HG03064 (cell line): ENCODE measurements around the gene C14orf180.

Experiments
- ATAC-seq: cut with Tn5 transposase; IDR thresholded peaks from one replicate; pipeline ENCODE4 v1.9.1; 2021; ENCODE audit warnings: low read depth; ENCODE audit not compliant: unreplicated experiment

C14orf180 gene

DNA sequence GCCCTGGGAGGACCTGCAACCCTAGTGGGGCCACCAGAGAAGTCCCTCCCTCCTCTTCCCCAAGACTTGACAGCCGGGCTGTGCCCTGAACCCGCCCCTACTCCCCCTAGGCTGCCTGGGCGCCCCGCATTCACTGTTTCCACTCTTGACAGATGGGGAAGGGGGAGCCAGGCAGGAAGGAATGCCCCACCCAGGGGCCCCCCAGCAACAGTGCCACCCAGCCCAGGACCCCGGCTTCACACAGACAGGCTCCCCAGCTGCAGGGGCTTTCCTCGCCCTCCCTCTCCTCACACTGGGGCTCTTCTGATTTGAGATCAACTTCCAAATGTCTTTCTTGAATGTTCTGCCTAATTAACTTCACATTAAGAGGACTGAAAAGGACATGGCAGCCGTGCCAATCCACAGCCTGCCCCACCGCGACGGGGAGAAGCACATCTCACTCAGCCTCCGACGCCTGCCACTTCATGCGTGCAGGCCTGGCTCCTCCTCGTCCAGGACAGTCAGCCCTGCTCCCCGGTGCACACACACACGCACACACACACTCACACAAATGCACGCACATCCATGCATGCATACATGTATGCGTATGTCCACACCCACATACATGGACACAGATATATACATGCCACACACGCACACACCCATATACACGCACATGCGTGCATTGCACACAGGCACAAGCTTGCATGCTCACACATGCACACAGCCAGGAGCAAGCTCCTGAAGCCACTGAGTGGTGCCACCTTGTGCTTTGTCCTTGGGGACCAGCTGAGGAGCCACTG is 19.6 kb upstream of the C14orf180 start:
- ATAC-seq, result no peak

DNA sequence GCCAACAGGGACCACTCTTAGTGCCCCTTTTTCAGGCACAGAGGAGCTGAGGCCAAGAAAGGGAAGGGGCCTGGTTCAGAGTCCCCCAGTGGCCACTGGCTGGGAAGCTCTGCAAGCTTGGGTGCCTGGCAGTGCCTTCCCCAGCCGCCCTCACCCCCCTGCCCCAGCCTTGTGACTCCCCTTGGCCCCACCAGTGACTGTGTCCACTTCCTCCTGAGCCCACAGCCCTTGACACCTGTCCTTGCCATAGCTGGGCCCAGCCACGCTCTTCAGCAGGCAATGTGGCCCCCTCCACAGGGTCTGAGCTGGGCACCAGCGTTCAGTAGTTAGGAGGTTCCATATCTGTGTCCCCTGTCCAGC is 19.0 kb upstream of the C14orf180 start:
- ATAC-seq, result no peak

DNA sequence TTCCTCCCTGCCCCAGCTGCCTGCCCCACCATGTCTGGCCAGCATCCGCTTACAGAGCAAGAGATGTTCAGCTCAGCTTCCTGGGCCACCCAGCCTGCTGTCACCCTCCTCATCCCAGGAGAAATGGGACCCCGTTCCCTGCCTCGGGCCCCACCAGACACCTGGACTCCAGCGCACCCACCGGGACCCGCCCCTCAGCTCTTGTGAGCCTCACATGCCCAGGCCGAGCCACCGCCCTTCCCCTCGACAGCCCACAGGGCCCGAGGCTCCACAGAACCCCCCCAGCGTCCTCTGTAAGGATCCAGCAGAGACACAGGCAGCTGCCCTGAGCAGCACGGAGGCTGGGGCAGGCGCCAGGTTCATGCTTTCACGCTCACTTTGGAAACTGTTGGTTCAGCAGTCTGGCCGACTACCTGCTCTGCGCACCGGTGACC is 18.4 kb upstream of the C14orf180 start:
- ATAC-seq, result no peak

- no peak for ATAC-seq
Observed at GRCh38 chr14:104561632-104562495, 17.7 kb upstream of the C14orf180 start.

- ATAC-seq, result no peak
Observed at GRCh38 chr14:104562606-104563005, 17.0 kb upstream of the C14orf180 start.

GRCh38 chr14:104563191-104563741 is 16.3 kb upstream of the C14orf180 start:
- no peak for ATAC-seq

GRCh38 chr14:104563742-104564615 is 15.6 kb upstream of the C14orf180 start:
- no peak for ATAC-seq

- no peak for ATAC-seq
Observed at GRCh38 chr14:104564744-104565679, 14.6 kb upstream of the C14orf180 start.

DNA sequence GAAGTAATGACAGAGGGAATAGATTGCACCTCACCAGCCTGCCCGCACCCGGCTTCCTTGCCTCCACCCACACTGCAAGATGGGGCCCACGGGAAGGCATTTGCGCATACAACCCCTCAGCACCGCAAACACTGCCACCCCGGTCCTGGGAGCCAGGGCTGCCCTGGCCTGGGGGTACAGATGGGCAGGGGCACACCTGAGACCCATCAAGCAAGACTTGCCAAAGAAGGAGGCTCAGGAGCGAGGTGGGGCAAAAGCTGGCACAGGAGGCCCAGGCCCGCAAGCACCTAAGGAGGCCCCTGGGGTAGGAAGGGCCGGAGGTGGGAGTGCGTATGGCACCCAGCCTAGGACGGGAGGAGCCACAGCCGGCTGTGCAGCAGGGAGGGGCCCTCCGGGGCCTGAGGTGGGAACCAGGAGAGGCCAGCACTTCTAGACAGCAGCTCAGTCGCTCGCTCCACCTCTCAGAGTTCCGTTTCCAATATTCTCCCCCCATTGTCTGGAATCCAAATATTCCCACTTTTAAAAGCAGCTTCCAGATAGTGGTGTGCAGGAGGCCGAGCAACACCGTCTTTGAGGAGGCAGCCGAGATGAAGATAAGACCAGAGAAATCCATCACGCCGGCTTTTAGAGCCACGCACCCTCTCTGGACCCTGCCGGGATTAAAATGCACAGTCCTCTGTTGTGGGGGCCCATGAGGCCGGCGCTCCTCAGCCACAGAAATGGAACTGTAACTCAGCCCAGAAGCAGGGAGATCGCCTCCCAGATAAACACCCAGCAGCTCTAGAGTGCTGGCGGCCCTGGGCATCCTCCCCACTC is 12.2 kb upstream of the C14orf180 start:
- ATAC-seq, result no peak

DNA sequence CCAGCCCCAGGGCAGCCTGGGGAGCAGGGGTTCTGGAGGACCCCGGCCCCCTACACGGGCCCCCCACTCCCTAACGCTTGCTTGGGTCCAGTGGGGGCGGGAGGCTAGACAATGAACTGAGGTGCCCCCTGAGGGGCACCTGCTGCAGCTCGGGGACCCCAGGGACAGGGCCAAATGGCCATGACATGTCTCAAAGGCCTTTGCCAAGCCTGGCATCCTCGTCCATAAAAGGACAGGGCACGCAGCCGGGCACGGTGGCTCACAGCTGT is 11.7 kb upstream of the C14orf180 start:
- no peak for ATAC-seq

DNA sequence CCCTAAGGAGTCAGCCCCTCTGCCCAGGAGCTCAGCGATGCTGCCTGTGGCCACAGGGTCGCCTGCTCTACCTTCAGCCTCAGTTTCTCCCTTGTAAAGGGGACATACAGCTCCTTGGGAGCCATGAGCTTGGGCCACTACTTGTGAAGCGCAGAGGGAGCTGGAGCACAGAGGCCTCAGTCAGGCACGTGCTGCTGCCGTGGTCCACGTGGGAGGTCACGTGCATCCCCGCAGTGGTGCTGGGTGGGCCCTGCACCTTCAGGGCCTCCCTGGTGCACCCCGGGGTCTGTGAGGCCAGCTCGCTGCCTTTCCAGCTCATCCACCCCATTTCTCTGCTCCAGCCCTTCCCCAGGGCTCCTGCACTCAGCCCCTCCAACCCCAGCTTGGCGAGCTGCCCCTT is 10.9 kb upstream of the C14orf180 start:
- ATAC-seq, result no peak

- no peak for ATAC-seq
Observed at GRCh38 chr14:104569435-104569834, 10.1 kb upstream of the C14orf180 start.

- ATAC-seq, result no peak
Observed at GRCh38 chr14:104571246-104571645, 8.3 kb upstream of the C14orf180 start.

- ATAC-seq, result no peak
Observed at GRCh38 chr14:104572024-104572626, 7.4 kb upstream of the C14orf180 start.

DNA sequence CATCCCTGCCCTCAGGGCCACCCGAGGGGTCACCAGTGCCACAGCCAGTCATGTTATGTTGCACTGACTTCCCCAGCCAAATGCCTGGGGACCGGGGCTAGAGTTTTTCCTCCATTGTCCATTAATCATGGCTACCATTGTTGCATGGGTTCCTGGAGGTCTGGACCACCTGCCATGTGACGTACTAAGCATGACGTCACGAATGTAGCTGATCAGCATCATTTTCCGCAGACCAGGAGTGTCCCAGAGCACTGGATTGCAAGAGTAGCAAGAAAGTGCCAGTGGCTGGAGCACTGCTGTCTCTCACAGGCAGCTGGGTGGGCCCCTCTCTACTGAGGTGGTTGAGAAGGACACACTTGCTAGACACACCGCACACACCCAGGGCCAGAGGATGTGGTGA is 6.9 kb upstream of the C14orf180 start:
- no peak for ATAC-seq

DNA sequence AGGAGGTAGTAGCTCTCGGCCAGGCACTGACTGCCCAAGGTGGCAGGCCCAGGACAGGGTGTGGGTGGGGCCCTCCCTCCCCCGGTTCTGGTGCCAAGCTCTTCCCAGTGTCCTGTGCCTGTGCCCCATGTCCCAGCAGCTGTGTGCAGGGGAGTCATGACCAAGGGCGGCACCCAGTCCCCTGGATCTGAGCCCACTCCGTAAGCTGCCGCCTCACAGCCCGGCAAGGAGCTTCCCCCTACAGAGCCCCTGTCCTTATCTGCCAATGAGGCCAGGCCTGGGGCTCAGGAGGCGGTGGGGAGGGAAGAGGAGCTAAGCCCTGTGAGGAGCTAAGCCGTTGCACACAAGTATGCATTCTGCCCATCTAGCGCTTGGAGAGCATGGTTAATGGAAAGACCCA is 5.6 kb upstream of the C14orf180 start:
- ATAC-seq, result no peak

GRCh38 chr14:104574536-104574935 is 5.0 kb upstream of the C14orf180 start:
- no peak for ATAC-seq

DNA sequence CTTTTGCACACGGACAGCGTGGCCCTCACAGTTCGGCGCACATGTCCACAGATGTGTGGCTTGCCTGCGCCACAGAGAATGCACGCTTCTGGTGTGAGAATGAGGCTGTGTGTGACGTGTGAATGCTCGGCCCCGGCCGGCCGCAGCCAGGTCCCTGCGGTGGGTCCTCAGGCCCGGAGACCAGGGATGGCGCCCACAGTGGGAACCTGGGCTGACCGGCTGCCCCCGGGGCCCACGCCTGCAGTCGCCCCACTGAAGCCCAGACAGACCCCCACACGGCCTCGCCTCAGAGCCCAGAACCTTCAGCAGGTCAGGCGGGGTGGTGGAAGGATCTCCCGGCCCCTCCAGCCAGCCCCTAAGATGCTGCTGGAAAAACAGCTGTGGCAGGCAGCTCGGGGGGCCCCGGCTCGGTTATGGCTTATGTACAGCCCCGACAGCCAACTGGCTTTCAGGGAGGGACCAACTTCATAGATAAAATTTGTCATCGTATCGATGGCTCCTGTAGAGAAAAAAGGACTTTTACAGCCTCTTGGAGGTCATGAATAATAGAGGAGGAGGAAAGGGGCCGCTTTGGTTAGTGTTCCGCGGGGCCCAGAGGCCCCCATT is 4.5 kb upstream of the C14orf180 start:
- ATAC-seq, result no peak
